ENCODE results near the gene SMIM35. TPM values are rescaled to one million over a fixed set of nuclear protein-coding genes. Genes with fewer than 3 reads are reported as not detected.

Gene SMIM35
- total and polyA plus RNA-seq, 2 of the 4 experiments (the other 2 are of a cell fraction) = not detected

GRCh38 chr11:118084247-118084646, 2.5 kb downstream of the SMIM35 start:
- ChIA-PET POLR2A (ENCODE audit: unreplicated experiment) (no interaction called here), CTCF (no interaction called here)
- no peak for ATAC-seq (ENCODE audit: low read depth)
- no peaks in the 10 kb centered on the region for H3K4me1 ChIP-seq (ENCODE audit: control insufficient read depth, insufficient read depth, low read length)
- H3K27ac ChIP-seq (ENCODE audit: insufficient read depth, low read length) = no peak overlapping the region
- BruUV-seq (replicated peaks) = no TSS peak
- no peak for DNase-seq
- H2AK9ac ChIP-seq (replicated peaks; ENCODE audit: low read depth, low read length, poor library complexity) = no peak overlapping the region
- H2BK120ac ChIP-seq (ENCODE audit: low read depth, low read length) = no peak overlapping the region
- H3K56ac ChIP-seq (ENCODE audit: extremely low read depth, insufficient read depth, low read length) = no peak overlapping the region
- peaks cover 6% of the 10 kb centered on the region; the same call in 1 of the 2 replicates for H3K27me3 ChIP-seq (ENCODE audit: control insufficient read depth, insufficient read depth, low read length)
- H3K14ac ChIP-seq (replicated peaks; ENCODE audit: low read depth, low read length) = no peak overlapping the region
- H4K5ac ChIP-seq (ENCODE audit: low read depth, low read length) = no peak overlapping the region
- H4K91ac ChIP-seq (ENCODE audit: insufficient read depth, low read depth, low read length) = no peak overlapping the region
- H3K4me2 ChIP-seq (ENCODE audit: low read depth, low read length) = no peak overlapping the region
- H2BK20ac ChIP-seq (ENCODE audit: low read depth, low read length) = no peak overlapping the region
- no peaks in the 10 kb centered on the region for H3K9me1 ChIP-seq (ENCODE audit: insufficient read depth, low read length)
- no peak overlapping the region for H3K4ac ChIP-seq (ENCODE audit: low read depth, low read length)
- H4K8ac ChIP-seq (ENCODE audit: low read depth in 2 of 2, low read length in 2 of 2) = no peak overlapping the region
- TF ChIP-seq SMC3 (IDR thresholded peaks at IDR 0.05; ENCODE audit: low read depth, low read length) (no peak), MXI1 (IDR thresholded peaks at IDR 0.05; ENCODE audit: borderline replicate concordance, low read depth, low read length) (no peak), RFX5 (IDR thresholded peaks at IDR 0.05; ENCODE audit: low read depth, low read length) (no peak), CEBPB (IDR thresholded peaks at IDR 0.05; ENCODE audit: low read depth, low read length) (no peak), MAZ (IDR thresholded peaks at IDR 0.05; ENCODE audit: borderline replicate concordance, low read depth, low read length) (no peak), ELK1 (IDR thresholded peaks at IDR 0.05; ENCODE audit: borderline replicate concordance, low read depth, low read length) (no peak), RCOR1 (IDR thresholded peaks at IDR 0.05; ENCODE audit: insufficient replicate concordance, low read length) (no peak), BHLHE40 (IDR thresholded peaks at IDR 0.05; ENCODE audit: low read depth, low read length) (no peak), NFE2L2 (IDR thresholded peaks at IDR 0.05; ENCODE audit: low read depth, low read length) (no peak), RAD21 (IDR thresholded peaks at IDR 0.05; ENCODE audit: low read length) (no peak), CHD1 (IDR thresholded peaks at IDR 0.05; ENCODE audit: low read depth, low read length) (no peak), CTCF (conservative IDR thresholded peaks at IDR 0.05; ENCODE audit: low read depth, low read length) (no peak), POLR2A (IDR thresholded peaks at IDR 0.05; ENCODE audit: low read depth, low read length) (no peak)
- in situ Hi-C loops (cut with MboI; ENCODE audit: low sequenced_read_pairs) = no loop called here
- no peak overlapping the region for H2BK15ac ChIP-seq (ENCODE audit: low read depth, low read length)
- no peaks in the 10 kb centered on the region for H3K36me3 ChIP-seq (ENCODE audit: control insufficient read depth, insufficient read depth, low read length)
- no peak overlapping the region for H3K9ac ChIP-seq (ENCODE audit: low read depth, low read length)
- no peak overlapping the region for H3K23ac ChIP-seq (ENCODE audit: low read depth, low read length)
- H3K18ac ChIP-seq (ENCODE audit: low read depth, low read length) = no peak overlapping the region
- dilution Hi-C loops (cut with HindIII; ENCODE audit: low sequenced_read_pairs, unreplicated experiment) = no loop called here
- H2AK5ac ChIP-seq (ENCODE audit: low read depth, low read length) = no peak overlapping the region
- H2BK5ac ChIP-seq (ENCODE audit: low read depth, low read length, poor library complexity, severe bottlenecking) = no peak overlapping the region
- H4K20me1 ChIP-seq (ENCODE audit: insufficient read depth, low read length) = no peaks in the 10 kb centered on the region
- H3K4me3 ChIP-seq (ENCODE audit: insufficient read depth, low read depth, low read length) = no peak overlapping the region
- H3K79me1 ChIP-seq (ENCODE audit: low read depth in 1 of 2, low read length in 2 of 2) = no peaks in the 10 kb centered on the region
- intact Hi-C loops (cut with micrococcal nuclease) = no loop called here
- WGBS, 2 experiments (ENCODE audit: extremely low coverage in 2 of 2, insufficient read length in 1 of 2) = no CpG with 5 or more reads among the region's 4 CpGs
- no peak overlapping the region for H2AFZ ChIP-seq (replicated peaks; ENCODE audit: low read length, poor library complexity)
- H3K9me3 ChIP-seq (ENCODE audit: control insufficient read depth, insufficient read depth, low read length) = no peaks in the 10 kb centered on the region
